WERI-Rb-1 (cell line): Measurements from ENCODE around the gene COL17A1.
A peak's percentile ranks its signal among the peaks of the same experiment; 100 is the strongest.

Experiments
- DNase-seq: peaks from one replicate; pipeline ENCODE4 v3.0.0-alpha.2; 2020
- H3K27ac ChIP-seq: fragments of 250-450 bp; sonication (Bioruptor Pico); 2 replicates; pipeline ENCODE4 v1.5.1; 2020; ENCODE audit warnings: mild to moderate bottlenecking, moderate library complexity
- H3K27me3 ChIP-seq: fragments of 250-450 bp; sonication (Bioruptor Pico); 2 replicates; pipeline ENCODE4 v1.5.1; 2021; ENCODE audit warnings: mild to moderate bottlenecking, low read depth, moderate library complexity; ENCODE audit not compliant: insufficient read depth, severe bottlenecking
- H3K36me3 ChIP-seq: fragments of 250-450 bp; sonication (Bioruptor Pico); 2 replicates; pipeline ENCODE4 v1.5.1; 2020; ENCODE audit warnings: mild to moderate bottlenecking, moderate library complexity
- H3K4me3 ChIP-seq: 2 replicates; pipeline ENCODE4 v1.5.1; 2011; ENCODE audit warnings: low read depth, mild to moderate bottlenecking, control low read depth, low read length
- H3K9me3 ChIP-seq: fragments of 250-450 bp; sonication (Bioruptor Pico); 2 replicates; pipeline ENCODE4 v1.5.1; 2021; ENCODE audit warnings: mild to moderate bottlenecking, moderate library complexity; ENCODE audit not compliant: severe bottlenecking
- CTCF ChIP-seq: IDR thresholded peaks from 2 replicates; pipeline ENCODE4 v1.5.1; 2011; ENCODE audit warnings: low read depth, mild to moderate bottlenecking, control low read depth, inconsistent platforms, low read length

Gene COL17A1

DNA sequence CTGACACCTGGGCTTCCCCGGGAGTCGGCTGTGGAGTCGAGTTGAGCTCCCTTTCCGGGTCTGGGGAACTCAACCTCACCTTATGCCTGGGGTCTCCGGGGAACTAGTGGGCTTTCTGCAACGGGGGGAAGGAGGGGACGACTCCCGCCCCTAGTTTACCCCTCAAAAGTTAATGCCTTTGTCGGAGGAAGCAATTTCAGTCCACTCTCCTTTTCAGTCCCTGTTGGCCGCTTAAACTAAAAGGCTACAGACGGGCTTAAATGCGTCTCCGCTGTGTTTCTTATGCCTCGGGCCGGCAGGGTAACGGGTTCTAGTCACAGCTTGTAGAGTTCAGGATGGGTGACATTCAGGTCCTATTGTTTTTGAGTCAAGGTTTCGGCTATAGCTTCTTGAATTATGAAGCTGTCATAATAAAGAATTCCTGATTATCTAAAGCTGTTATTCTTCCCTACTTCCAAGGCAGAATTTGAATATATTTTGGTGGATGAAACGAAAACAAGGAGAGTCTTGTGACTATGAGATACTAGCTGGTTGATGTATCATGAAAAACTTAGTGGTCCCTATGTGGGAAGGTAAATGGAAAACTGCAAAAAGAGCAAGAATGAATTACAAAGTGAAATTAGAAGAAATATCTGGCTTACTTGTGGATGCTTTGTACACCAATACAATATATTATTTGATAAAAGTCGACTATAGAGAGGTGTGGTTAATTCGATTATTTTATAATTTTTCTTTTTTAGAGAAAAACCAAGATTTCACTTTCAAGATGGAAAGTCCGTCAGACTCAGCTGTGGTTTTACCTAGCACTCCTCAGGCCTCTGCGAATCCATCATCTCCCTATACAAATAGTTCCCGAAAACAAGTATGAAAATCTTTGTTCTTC, 36.8 kb upstream of the COL17A1 start:
- no peak for DNase-seq
- Histone ChIP-seq H3K36me3 (no peaks in the 10 kb centered on the region), H3K9me3 (no peaks in the 10 kb centered on the region), H3K27ac (peak overlapping the region; percentile 92), H3K27me3 (no peaks in the 10 kb centered on the region), H3K4me3 (peak overlapping the region; percentile 85)
- no peak for TF ChIP-seq CTCF

GRCh38 chr10:104121485-104122224, 36.0 kb upstream of the COL17A1 start, which contains the start of gene SFR1:
SFR1 (plus strand) TSS chr10:104122171; CDS start chr10:104122184, 13 bp downstream.
- Histone ChIP-seq H3K27me3 (no peaks in the 10 kb centered on the region), H3K36me3 (no peaks in the 10 kb centered on the region), H3K4me3 (peak within 1 kb of the TSS; percentile 94), H3K27ac (peak within 1 kb of the TSS; percentile 93), H3K9me3 (no peaks in the 10 kb centered on the region)
- peak; percentile 68 for TF ChIP-seq CTCF
- peak; percentile 99 for DNase-seq

GRCh38 chr10:104120903-104121484, 35.3 kb upstream of the COL17A1 start:
- Histone ChIP-seq H3K9me3 (no peaks in the 10 kb centered on the region), H3K27me3 (no peaks in the 10 kb centered on the region), H3K4me3 (peak overlapping the region; percentile 94), H3K27ac (peak overlapping the region; percentile 93), H3K36me3 (no peaks in the 10 kb centered on the region)
- TF ChIP-seq CTCF: no peak
- DNase-seq: peak; percentile 70

DNA sequence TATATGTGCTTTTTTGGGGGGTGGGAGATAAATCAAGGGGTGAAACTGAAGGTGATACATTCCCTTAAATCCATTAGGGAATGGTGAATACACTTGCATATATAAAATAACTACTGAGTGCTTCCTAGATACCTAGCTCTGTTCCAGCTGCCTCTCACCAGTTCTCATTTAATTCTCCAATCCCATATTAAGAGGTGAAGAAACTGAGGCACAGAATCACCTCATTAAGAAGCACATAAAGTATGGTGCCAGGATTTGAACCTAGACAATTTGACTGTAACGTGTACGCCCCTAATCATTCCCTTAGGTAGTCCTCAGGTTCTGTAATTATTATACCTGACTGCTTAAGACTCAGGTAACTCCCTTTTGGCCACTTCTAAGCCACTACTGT, 34.8 kb upstream of the COL17A1 start:
- Histone ChIP-seq H3K27ac (peak overlapping the region; percentile 93), H3K27me3 (no peaks in the 10 kb centered on the region), H3K4me3 (peak overlapping the region; percentile 94), H3K36me3 (no peaks in the 10 kb centered on the region), H3K9me3 (no peaks in the 10 kb centered on the region)
- no peak for TF ChIP-seq CTCF
- DNase-seq: no peak

- no peak for TF ChIP-seq CTCF
- no peaks in the 10 kb centered on the region for H3K27me3 ChIP-seq
- no peak overlapping the region for H3K4me3 ChIP-seq
- H3K9me3 ChIP-seq: no peaks in the 10 kb centered on the region
- DNase-seq: no peak
- H3K36me3 ChIP-seq: no peaks in the 10 kb centered on the region
- H3K27ac ChIP-seq: no peak overlapping the region
Measured at GRCh38 chr10:104119996-104120395, 34.3 kb upstream of the COL17A1 start.
